ENCODE data around the gene MTFP1. TPM values are rescaled to one million over a fixed set of nuclear protein-coding genes. Genes with fewer than 3 reads are reported as not detected.
"Not testable (repeated sequence)": the region's sequence is repeated elsewhere in the genome, so short reads cannot be mapped to it uniquely, and the experiment has no call there.

The MTFP1 gene
- total RNA-seq, 1 donor from 2014 or later, result 32.2 TPM

DNA sequence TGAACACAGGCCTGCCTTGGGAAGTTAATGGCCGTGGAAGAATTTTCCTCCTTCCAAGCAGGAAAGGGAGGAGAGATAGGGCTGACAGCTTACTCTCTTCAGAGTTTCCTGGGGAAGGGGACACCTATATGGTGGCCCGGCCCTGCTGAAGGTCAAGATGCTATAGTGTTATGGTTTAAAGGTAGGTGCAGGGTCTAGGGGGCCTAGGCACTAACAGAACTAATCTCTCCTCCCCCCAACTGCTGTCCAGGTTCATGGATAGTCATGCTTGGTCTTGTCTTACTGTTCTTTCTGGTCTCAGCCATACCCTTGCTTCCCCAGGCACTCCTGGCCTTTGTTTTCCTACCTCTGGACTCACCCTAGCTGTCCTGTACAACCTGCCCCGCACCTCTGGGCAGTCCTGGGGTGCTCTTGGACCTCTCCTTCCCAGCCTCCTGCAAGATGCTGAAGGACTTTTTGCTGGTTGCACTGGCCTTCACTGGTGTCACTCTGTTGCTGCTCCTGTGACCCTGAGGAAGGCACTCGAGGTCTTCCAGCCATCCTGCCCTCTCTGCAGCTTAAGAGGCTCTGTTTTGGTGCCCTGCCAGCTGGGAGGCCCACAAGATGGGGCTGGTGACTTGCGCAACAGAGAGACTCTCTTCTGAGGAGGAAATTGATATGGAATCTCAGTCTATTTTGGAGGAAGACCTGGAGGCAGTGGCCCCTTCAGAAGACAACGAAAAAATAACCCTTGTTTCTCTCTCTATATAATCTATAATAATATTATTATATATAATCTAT is 28.4 kb downstream of the MTFP1 start:
- DNase-seq (ENCODE audit: low read depth, low spot score), result no peak

DNA sequence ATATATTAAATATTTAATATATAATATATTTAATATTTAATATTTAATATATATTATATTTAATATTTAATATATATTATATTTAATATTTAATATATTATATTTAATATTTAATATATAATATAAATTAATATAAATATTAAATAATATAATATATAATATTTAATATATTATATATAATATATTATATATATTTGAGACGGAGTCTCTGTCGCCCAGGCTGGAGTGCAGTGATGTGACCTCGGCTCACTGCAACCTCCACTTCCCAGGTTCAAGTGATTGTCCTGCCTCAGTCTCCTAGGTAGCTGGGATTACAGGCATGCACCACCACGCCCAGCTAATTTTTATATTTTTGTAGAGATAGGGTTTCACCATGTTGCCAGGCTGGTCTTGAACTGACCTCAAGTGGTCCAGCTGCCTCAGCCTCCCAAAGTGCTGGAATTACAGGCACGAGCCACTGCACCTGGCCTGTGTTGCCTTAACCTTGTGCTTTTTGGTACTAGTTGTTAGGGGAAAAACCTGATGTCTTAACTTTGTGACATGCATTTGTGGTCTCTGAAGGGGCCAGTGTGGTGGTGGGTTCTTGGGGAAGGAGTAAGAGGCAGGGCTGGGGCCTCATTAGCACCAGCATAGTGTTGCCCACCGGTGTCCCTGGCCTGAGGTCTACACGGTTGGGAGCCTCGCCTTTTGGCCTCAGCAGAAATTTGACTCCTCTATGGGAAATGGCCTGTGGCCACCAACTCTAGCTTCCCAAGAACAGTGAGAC is 29.7 kb downstream of the MTFP1 start:
- DNase-seq (ENCODE audit: low read depth, low spot score), result no peak

DNA sequence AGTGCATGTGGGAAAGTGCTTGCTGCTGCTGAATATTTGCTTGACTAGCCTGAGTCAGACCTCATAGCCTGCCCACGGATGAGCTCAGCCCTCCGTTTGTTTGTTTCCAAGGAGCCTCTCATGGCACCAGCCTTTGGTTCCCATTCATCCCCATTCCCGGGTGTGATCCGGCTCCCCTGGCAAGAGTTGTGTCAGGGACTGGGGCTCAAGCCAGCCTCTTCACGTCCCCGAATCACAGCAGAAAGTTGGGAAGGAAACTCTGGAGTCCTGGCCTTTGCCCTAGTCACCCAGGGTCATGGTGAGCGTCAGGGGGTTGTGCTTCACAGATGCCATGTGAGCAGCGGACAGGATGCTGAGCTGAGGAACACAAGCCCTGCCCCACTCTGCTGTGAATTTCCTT is 32.4 kb downstream of the MTFP1 start:
- no peak for DNase-seq (ENCODE audit: low read depth, low spot score)

DNA sequence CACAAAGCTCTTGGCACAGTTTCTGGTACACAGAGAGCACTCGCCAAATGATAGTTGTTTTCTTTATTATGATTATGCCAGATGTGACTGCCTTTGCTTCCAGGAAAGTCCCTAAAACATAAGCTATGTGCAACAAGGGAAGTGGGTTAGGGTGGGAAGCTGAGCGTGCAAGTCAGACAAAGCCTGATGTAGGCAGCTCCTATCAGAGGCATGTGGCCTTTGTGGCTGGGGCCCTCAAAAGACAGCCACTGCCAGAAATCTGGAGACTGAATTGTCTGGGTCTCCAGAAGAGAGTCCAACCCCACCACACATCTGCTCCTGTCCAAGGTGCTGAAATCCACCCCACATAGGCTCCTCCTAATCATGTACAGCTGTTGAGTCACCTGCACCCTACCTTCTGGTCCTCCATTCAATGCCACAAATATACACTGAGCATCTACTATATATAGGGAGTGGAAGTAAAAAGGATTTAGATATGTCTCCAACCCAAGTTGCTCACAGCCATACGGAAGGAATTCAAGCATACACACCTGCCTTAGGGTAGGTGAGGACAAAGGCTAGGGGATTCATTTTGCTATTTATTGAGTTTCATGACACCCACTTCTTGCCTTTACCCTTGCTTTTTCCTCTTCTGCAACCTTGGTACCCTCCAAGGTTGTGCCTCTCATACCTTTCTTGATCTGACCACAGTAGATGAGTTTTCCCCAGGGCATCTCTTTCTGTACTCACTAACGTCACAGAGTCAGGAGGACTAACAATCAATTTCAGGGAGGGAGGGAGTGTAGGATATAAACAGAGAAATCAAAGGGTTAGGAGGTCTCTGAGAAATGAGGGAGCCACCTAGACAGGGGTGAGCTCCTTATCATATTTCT is 33.8 kb downstream of the MTFP1 start:
- no peak for DNase-seq (ENCODE audit: low read depth, low spot score)

DNA sequence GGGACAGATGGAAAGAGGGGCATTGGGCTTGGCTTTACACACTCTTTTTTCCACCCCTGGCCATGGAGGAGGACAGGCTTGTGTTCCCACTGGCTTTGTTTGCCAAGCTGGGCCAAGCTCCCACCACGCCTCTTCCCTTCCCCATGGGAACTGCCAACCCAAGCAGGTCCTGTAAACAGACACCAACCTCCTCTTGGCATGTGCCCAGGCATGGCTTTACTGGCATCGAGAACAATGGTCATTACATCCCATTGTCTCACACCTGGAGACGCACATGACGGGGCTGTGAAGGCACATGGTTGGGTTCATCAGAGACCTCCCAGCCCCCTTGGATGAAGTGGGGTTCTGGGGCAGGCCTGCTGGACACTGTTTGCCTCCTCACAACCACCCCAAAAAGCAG is 34.6 kb downstream of the MTFP1 start:
- no peak for DNase-seq (ENCODE audit: low read depth, low spot score)

DNA sequence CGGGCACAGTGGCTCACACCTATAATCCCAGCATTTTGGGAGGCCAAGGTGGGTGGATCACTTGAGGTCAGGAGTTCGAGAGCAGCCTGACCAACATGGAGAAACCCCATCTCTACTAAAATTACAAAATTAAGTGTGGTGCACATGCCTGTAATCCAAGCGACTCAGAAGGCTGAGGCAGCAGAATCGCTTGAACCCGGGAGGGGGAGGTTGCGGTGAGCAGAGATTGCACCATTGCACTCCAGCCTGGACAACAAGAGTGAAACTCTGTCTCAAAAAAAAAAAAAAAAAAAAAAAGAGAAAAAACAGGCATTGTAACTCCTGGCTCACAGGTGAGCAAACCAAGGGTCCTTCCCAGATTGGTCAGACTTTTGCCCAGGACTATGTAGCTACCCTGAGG is 35.0 kb downstream of the MTFP1 start:
- not testable (repeated sequence) for DNase-seq (ENCODE audit: low read depth, low spot score)

DNA sequence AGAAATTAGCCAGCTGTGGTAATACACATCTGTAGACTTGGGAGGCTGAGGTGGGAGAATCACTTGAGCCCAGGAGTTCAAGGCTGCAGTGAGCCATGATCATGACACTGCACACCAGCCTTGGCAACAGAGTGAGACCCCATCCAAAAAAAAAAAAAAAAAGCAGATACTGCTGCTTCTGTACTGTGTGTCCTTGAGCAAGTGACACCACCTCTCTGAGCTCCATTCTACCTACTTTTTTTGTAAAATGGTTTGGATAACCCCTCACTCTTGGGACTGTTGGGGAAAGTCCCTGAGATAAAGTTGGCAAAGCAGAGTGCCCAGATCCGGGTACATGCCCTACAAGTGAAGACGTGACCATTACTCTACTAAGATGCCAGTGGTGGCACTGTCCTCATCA is 43.6 kb downstream of the MTFP1 start:
- no peak for DNase-seq (ENCODE audit: low read depth, low spot score)

DNA sequence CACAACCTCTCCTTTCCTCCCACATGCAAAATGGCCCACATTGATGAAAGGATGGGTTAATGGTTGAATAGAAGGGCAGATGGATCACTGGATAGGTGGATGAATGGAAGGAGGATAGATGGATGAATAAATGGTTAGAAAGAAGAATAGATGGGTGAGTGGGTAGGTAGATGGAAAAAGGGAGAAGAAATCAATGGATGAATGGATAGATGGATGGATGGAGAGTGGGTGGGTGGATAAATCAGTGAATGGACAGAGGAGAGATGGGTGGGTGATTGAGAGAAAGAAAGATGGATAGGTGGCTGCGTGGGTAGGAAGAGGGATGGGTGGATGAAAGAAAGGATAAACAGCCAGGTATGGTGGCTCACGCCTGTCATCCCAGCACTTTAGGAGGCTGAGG is 45.1 kb downstream of the MTFP1 start:
- DNase-seq (ENCODE audit: low read depth, low spot score), result no peak

DNA sequence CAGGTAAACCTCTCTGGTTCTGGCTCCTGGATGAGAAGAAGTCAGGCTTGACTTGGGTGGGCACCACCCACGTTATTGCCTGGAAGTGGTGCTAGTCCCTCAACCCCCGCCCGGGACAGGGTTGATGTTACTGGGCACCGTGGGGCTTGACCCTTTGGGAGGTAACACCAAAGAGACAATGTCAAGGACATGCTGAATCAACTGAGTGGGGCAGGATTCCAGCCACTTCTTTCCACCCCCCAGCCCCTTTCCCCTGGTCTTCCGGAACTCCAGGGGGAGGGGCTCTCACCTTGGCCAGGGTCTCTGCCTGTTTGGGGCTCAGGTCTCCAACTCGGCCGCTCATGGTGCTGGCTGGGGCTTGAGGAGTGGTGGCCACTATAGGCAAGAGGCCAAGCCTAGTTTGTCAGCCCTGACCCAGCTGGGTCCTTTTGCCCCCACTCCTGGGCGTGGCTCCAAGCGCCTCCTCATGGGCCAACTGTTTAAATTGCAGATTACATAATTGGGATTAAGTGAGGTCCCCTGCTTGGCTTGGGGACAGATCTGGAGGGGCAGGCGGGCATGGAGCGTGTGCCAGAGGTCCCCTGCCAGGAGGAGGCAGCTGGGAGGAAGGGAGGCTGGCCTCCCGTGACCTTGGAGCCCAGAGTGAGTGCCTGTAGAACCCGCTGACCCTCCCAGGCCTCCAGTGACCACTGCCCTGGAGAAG is 46.2 kb downstream of the MTFP1 start, which contains the start of gene SEC14L3:
SEC14L3 (minus strand) TSS at position 402 of the 703 bp plus-strand sequence; CDS start at position 343, 59 bp downstream.
- DNase-seq (ENCODE audit: low read depth, low spot score), result no peak

DNA sequence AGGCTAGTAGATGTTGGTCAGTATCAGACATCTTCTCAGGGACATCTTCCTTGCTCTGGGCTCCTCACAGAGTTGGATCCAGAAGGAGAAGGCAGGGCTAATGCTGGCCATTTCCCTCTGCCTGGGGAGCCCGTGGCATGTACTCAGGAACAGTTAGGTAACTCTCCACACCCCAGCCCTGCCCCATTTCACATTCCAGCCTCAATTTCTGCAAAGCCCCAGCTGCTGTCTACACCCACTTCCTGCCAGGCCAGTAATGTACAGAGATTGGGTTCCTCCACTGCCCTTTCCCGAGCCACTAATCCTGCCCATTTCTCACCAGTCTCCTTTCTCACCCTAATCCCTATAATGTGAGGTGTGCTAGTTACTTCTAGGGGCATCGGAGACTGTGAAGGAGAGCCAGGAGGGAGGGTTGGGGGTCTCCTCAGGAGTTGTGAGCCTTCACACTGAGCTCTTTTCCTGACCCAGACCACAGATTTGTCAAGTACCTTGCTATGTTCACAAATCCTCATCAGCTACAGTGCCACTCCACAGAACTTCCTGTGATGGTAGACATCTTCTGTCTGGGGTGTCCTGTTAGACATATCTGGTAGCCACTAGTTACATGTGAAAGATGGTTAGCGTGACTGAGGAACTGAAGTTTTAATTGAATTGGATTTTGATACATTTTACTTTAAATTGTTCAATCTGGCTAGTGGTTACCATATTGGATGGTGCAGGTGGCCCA is 47.6 kb downstream of the MTFP1 start:
- DNase-seq (ENCODE audit: low read depth, low spot score), result no peak

DNA sequence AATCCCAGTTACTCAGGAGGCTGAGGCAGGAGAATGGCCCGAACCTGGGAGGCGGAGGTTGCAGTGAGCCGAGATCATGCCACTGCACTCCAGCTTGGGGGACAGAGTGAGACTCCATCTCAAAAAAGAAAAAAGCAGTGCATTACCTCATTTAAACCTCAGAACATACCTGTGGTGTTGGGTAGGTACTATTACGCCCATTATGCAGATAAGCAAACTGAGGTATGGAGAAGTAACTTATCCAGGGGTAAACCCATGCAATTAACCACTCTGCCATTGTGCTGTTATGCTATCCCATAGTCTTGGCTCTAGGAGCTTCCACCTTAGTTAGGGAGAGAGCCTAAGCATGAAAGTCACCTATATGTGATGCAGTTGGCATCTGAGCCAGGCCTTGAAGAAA is 48.6 kb downstream of the MTFP1 start:
- DNase-seq (ENCODE audit: low read depth, low spot score), result no peak

DNA sequence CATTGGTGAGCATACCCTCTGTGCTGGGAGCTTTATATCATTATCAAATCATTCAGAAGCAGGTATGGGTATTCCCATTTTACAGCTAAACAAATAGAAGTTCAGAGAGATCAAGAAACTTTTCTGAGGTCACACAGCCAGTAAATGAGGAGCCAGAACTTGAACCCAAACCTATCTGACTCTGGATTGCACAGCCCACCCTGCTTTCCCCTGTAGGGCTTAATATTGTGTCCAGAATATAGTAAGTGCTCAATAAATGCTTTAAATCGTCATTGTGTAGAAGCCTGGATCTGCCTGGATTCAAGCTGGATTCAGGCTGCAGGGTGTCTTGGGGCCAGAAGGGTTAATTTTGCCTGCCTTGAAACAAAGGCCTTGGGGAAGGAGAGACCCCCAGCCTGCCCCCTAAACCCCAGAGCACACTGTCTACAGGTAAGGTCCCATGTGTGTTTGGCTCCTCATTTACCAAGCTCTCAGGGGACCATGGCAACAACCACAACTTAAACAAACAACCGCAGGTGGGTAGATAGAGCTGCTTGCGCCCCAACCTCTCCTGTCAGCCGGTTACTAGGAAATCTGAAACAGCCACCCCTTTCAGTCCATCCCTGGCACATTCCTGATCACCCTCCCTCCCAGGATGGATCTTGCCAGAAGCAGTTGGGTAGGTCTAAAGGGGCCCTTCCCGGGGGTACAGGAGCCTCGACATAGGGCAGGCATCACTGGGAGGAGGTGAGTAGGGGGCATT is 49.3 kb downstream of the MTFP1 start:
- no peak for DNase-seq (ENCODE audit: low read depth, low spot score)

Other genes starting within 250 kb of the MTFP1 start
- 0.63 and 0.66 TPM in 2 replicates for gene LIF, start 179.0 kb upstream of the MTFP1 start, total RNA-seq
- not detected in 2 replicates for gene OSM, start 158.9 kb upstream of the MTFP1 start, total RNA-seq
- gene CASTOR1, start 136.3 kb upstream of the MTFP1 start, total RNA-seq, result 7.9 and 9.5 TPM in 2 replicates
- gene TBC1D10A, start 98.8 kb upstream of the MTFP1 start, total RNA-seq, result 6.9 and 9.2 TPM in 2 replicates
- gene SF3A1, start 68.9 kb upstream of the MTFP1 start, total RNA-seq, result 18.7 and 29.6 TPM in 2 replicates
- 1.3 and 1.6 TPM in 2 replicates for gene CCDC157, start 68.8 kb upstream of the MTFP1 start, total RNA-seq
- gene RNF215, start 38.4 kb upstream of the MTFP1 start, total RNA-seq, result 16.8 and 18.1 TPM in 2 replicates
- 34.5 and 35.0 TPM in 2 replicates for gene SEC14L2, start 28.8 kb upstream of the MTFP1 start, total RNA-seq
- gene SEC14L3, start 46.2 kb downstream of the MTFP1 start, total RNA-seq, result not detected in 2 replicates
- not detected in 2 replicates for gene SEC14L4, start 79.9 kb downstream of the MTFP1 start, total RNA-seq
- gene SEC14L6, start 121.0 kb downstream of the MTFP1 start, total RNA-seq, result 0.04 TPM in 1 of 2 replicates, not detected in the other
- gene GAL3ST1, start 148.9 kb downstream of the MTFP1 start, total RNA-seq, result not detected in 2 replicates
- gene PES1, start 166.1 kb downstream of the MTFP1 start, total RNA-seq, result 115 and 119 TPM in 2 replicates
- gene TCN2, start 181.4 kb downstream of the MTFP1 start, total RNA-seq, result 61.3 and 68.3 TPM in 2 replicates
- 26.5 and 29.7 TPM in 2 replicates for gene SLC35E4, start 210.0 kb downstream of the MTFP1 start, total RNA-seq
- 10.6 and 19.8 TPM in 2 replicates for gene DUSP18, start 242.1 kb downstream of the MTFP1 start, total RNA-seq